Body of pancreas (tissue), 4 donors: ENCODE results near the gene WRAP73.

ENCODE experiments used
- POLR2A ChIP-seq, 3 donors: fragments of 450-650 bp; IDR thresholded peaks; one replicate each; pipeline ENCODE4 v1.6.1; 2016; ENCODE audit warnings: antibody characterized with exemption in 3 of 3, mild to moderate bottlenecking in 2 of 3
- TF ChIP-seq, protein P1 (sequence below), 7 experiments: fragments of 450-650 bp in 4 of 7; fragments of 200-600 bp in 3 of 7; sonication (generic) in 3 of 7; IDR thresholded peaks; one replicate each; pipeline ENCODE4 v1.5.1; 2016 to 2019; ENCODE audit warnings: antibody characterized with exemption in 7 of 7

DNA sequence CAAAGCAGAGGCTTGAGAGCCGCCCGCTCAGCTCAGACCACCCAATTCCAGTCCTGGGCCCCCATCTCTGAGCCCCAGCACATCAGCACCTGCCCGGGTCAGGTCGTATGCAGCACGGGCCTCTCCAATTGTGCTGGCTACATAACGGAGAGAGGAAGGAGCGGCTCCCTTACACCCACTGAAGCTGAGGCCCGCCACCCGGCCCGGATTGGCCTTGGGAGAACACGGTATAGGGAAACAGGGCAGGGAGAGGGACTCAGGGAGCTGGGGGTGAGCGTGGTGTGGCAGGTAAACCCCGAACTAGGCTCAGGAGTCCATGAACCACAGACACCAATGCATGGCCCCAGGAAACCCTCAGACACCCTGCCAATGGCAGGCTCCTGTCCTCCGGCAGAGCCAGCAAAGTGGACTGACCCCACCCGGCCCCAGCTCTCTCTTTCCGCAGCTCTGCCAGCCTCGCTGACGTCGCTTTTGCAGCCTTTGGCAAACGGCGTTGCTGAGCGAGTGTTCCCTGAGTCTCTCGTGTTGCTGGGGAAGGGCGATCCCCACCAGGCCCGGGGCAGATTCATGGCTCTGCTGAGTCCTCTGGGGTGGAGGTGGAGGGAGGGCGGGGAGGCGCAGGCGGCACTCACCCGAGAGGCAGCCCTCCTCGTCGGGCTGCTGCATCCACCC lies 55.1 kb downstream of the WRAP73 start:
- TF ChIP-seq, protein P1, sequence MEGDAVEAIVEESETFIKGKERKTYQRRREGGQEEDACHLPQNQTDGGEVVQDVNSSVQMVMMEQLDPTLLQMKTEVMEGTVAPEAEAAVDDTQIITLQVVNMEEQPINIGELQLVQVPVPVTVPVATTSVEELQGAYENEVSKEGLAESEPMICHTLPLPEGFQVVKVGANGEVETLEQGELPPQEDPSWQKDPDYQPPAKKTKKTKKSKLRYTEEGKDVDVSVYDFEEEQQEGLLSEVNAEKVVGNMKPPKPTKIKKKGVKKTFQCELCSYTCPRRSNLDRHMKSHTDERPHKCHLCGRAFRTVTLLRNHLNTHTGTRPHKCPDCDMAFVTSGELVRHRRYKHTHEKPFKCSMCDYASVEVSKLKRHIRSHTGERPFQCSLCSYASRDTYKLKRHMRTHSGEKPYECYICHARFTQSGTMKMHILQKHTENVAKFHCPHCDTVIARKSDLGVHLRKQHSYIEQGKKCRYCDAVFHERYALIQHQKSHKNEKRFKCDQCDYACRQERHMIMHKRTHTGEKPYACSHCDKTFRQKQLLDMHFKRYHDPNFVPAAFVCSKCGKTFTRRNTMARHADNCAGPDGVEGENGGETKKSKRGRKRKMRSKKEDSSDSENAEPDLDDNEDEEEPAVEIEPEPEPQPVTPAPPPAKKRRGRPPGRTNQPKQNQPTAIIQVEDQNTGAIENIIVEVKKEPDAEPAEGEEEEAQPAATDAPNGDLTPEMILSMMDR (IDR thresholded peaks at IDR 0.05), result no peak
- TF ChIP-seq POLR2A (IDR thresholded peaks at IDR 0.05), result no peak
